Stimulated activated CD8-positive, alpha-beta memory T cell treated with anti-CD3 and anti-CD28 coated beads, Interleukin-12 subunit alpha, Interleukin-12 subunit beta, amount 100 ng/mL, for 24 hours (primary cell): ENCODE results near the gene CLCA4.
"Not testable (repeated sequence)": the region's sequence is repeated elsewhere in the genome, so short reads cannot be mapped to it uniquely, and the experiment has no call there.

Source experiments
- DNase-seq: peaks from one replicate; pipeline ENCODE4 v3.0.0-alpha.2; 2020; ENCODE audit errors: extremely low read depth

CLCA4 gene, protein sequence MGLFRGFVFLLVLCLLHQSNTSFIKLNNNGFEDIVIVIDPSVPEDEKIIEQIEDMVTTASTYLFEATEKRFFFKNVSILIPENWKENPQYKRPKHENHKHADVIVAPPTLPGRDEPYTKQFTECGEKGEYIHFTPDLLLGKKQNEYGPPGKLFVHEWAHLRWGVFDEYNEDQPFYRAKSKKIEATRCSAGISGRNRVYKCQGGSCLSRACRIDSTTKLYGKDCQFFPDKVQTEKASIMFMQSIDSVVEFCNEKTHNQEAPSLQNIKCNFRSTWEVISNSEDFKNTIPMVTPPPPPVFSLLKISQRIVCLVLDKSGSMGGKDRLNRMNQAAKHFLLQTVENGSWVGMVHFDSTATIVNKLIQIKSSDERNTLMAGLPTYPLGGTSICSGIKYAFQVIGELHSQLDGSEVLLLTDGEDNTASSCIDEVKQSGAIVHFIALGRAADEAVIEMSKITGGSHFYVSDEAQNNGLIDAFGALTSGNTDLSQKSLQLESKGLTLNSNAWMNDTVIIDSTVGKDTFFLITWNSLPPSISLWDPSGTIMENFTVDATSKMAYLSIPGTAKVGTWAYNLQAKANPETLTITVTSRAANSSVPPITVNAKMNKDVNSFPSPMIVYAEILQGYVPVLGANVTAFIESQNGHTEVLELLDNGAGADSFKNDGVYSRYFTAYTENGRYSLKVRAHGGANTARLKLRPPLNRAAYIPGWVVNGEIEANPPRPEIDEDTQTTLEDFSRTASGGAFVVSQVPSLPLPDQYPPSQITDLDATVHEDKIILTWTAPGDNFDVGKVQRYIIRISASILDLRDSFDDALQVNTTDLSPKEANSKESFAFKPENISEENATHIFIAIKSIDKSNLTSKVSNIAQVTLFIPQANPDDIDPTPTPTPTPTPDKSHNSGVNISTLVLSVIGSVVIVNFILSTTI

GRCh38 chr1:86546787-86547221, at the start of gene CLCA4:
Gene CLCA4 (plus strand): TSS chr1:86547078. CDS start chr1:86547120, 42 bp downstream.
- DNase-seq: no peak

DNA sequence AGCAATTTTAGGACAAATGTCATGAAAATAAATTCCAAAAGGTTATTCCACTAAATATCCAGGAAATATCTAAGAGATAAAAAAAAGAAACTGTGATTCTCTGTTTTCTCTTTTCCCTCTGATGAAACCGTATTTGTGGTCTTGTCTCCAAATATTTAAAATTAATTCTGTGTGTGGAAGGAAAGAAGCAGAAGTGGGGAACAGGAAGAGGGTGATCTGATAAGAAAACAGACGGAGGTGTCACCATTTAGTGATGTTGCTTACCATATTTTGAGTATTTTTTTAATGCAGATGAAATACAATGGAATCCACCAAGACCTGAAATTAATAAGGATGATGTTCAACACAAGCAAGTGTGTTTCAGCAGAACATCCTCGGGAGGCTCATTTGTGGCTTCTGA, 48.6 kb upstream of the CLCA4 start:
- DNase-seq: no peak

DNA sequence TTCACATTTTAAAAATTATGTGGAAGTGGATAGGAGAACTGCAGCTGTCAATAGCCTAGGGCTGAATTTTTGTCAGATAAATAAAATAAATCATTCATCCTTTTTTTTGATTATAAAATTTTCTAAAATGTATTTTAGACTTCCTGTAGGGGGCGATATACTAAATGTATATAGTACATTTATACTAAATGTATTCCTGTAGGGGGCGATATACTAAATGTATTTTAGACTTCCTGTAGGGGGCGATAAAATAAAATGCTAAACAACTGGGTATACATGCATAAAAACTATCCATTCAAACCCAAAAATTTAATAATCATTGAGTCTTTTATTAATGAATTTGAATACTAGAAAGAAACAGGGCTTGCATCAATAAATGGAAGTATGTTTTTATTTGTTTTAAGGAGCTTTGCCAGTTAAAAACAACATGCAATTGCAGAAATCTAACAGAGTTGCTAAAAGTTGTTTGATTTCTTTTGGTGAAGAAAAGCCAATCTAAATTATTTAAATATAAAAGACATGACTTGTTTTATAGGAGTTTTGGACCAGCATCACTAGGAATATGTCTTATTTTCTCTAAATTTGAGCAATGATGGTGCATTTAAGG, 46.8 kb upstream of the CLCA4 start:
- DNase-seq: no peak

DNA sequence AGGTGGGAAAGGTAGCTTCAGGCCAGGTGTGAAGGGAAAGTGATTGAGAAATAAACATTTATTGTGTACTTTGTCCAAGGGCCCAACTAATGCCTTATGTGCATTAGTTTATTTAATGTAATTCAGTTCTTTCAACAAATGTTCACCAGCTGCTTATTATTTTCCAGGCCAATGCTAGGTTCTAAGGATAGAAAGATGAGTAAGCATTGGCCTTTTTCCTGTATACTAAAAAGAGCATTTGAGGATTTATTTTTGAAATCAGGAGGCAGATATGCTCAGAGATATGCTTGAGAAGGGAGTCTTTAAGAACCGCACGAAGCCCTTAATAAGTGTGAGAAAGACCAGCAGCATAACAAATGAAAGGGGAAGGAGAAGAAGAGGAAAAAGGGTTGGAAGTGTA, 46.2 kb upstream of the CLCA4 start:
- DNase-seq: no peak

DNA sequence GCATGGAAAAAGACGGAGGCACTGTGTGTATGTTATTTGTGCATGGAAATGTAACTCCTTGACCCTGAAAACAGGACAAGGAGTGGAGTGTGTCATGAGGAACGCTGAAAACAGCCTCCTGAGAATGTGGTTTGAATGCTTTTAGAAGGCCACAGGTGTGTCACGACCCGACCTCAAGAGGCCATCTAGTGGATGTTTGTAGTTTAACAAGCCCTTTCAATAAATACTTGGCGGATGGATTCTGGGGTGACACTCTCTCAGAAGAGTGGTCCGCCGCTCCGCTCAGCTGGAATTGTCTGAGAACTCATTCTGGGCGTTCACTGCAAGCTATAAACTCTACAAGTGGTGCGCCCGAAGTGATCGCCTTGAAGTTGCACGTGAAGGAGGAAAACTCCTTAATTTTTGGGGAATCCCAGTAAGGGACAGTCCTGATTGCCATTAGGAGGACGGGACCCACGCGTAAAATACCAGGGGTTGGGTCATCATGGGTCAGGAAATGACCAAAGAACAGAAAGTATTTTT, 44.7 kb upstream of the CLCA4 start:
- DNase-seq: not testable (repeated sequence)

- no peak for DNase-seq
Observed at GRCh38 chr1:86502721-86503405, 44.0 kb upstream of the CLCA4 start.

DNA sequence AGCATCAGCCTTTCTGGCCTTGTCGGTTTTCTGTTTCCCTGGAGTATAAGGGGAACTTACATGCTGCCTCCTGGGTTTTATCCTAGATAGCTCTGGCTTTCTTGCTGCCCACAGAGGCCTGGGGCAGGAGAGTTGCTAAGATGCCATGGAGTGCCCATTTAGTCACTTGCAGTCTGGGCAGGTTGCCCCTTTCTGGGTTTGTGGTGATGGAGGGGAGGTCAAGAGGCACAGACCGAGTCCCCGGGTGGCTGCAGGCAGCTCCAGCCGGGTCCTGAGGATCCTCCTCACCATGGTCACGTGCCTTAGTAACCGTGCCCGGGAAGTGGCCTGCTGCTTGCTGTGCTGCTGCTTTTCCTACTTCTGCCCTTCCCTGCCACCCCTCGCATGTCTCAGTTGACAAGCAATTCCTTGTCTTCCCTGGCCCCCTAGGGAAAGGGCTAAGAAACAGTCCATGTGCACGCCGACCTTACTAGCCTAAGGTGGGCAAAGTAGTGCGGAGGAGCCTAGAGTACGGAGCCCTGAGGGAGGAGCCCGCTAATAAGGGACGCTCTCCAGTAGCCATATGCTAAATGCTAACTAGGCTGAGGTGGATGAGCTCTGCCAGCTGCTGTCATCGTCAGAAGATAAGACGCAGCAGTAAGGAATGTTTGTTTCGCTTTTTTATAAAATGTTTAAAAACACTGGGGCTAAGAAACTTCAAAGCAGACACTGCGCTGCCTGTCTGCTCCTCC, 43.3 kb upstream of the CLCA4 start:
- no peak for DNase-seq

- DNase-seq: no peak
Observed at GRCh38 chr1:86504137-86504479, 42.8 kb upstream of the CLCA4 start.

- DNase-seq: no peak
Observed at GRCh38 chr1:86504895-86505563, 41.8 kb upstream of the CLCA4 start.

DNA sequence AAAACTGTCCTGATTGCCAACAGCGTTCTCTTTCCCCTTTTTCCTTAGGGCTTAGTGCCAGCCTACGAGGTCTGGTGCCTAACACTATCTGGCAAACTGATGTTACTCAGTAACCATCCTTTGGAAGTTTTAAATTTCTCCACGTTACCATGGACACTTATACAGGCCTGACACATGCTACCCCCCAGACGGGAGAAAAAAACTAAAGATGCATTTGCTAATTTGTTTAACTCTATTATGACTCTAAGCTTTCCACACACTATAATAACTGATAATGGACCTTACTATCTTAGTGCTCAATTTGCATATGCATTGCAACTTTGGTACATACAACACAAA, 41.3 kb upstream of the CLCA4 start:
- DNase-seq: no peak

DNA sequence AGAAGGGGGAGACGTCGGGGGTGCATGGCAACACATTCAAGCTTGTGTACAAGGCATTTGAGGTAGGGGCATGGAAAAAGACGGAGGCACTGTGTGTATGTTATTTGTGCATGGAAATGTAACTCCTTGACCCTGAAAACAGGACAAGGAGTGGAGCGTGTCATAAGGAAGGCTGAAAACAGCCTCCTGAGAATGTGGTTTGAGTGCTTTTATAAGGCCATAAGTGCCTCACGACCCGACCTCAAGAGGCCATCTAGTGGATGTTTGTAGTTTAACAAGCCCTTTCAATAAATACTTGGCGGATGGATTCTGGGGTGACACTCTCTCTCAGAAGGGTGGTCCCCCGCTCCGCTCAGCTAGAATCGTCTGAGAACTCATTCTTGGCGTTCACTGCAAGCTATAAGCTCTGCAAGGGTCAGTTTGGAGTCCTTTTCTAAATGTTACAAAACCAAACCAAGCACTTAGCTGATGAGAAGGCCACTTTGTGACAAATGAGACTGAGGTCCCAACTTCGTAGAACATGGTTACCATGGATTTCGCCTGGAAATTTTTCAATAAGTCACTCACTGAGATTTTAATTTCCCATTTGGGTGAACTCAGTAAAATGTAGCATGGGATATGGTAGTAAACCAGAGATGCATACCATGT, 38.8 kb upstream of the CLCA4 start:
- no peak for DNase-seq

DNA sequence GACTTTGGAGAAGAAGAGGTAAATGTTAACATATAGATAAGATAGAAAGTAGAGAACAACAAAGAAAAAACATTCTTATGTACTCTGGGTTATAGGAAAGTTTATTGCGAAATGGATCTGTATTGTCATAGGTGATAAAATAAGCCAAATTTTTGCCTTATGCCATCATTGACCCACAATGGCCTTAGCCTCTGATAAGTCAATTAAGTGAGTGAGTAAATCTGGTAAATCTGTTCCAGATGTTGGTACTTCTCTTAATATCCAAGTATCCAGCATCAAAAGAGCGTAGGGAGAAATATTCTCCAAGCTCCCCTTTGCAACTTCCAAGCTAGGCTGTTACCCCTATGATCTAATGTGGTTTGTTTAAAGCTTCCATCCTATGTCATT, 38.3 kb upstream of the CLCA4 start:
- no peak for DNase-seq

GRCh38 chr1:86515597-86515996, 31.3 kb upstream of the CLCA4 start:
- DNase-seq: no peak

- DNase-seq: no peak
Observed at GRCh38 chr1:86516335-86516734, 30.5 kb upstream of the CLCA4 start.

- no peak for DNase-seq
Observed at GRCh38 chr1:86517336-86517735, 29.5 kb upstream of the CLCA4 start.

DNA sequence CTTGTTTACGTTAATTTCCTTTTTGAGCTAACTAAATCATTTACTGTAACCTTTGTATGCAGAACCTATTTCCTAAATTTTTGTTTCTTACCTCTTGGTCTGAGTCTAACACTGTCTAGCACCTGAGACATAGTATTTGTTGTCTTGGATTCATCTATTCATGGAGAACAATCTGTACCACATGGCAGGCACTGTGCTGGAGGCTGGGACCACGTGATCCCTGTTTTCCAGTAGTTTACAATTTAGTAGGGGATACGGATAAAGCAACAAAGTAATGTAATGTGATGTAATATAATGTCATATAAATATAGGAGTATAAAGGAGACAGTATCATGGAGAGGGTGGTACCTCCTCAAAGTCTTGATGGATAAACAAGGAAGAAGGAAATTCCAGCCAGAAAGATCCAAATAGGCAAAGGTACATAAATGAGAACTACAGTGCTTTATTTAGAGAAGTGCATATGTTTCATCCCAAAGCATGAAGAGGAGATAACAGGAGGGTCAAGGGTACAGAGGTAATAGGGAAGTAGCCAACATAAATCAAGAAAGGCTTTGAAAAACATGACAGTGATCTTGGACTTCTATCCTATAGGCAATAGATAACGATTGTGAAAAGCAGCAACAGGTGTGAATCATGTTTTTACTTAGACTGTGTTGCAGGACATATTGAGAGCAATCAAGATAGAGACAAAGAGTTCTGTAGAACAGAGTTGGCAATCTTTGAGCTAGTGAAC, 25.9 kb upstream of the CLCA4 start:
- no peak for DNase-seq

GRCh38 chr1:86521522-86521891, 25.4 kb upstream of the CLCA4 start:
- no peak for DNase-seq

DNA sequence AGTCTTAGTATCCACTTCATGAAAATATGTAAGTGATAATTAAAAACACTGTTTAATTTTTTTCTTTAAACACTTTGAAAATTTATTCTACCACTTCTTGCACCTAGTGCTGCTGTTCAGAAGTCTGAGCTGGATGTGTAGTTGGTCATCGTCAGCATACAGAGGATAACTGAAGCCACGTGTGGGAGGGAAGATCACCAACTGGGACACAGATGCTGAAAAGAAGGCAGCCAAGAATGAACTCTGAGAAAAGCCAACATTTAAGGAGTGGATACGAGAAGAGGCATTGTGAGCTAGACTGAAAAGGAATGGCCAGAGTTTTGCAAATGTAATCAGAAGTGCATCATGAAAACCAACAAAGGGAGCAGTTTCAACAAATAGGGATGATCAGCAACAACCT, 24.6 kb upstream of the CLCA4 start:
- no peak for DNase-seq

GRCh38 chr1:86523670-86524354, 23.1 kb upstream of the CLCA4 start:
- DNase-seq: no peak
